ENCODE results near the gene SYCE1L.
"Not testable (repeated sequence)": the region's sequence is repeated elsewhere in the genome, so short reads cannot be mapped to it uniquely, and the experiment has no call there.

SYCE1L gene

DNA sequence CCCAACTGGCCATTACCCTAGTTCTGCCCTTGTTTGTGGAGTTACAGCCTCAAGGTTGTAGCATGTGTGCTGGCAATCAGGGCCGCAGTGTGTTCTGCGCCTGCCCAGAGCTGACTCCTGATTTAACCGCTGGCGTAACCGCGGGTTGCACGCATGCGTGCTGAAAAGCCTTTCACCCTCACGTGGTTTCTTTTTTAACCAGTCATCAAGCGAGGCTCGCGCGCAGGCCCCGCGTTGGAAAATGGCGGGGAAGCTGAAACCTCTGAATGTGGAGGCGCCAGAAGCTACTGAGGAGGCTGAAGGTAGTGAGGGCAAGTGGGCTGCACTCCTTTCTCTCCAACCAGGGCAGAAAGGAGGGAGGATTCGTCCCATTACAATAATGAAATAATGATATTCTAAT is at the start of gene SYCE1L:
TSS of gene SYCE1L (plus strand) at position 198 of the 400 bp plus-strand sequence. CDS start at position 242, 44 bp downstream.
- DNase-seq (ENCODE audit: low spot score): no peak

- DNase-seq (ENCODE audit: low spot score): no peak
These were observed 41.7 kb upstream of the SYCE1L start for GRCh38 chr16:77157346-77158058.

DNA sequence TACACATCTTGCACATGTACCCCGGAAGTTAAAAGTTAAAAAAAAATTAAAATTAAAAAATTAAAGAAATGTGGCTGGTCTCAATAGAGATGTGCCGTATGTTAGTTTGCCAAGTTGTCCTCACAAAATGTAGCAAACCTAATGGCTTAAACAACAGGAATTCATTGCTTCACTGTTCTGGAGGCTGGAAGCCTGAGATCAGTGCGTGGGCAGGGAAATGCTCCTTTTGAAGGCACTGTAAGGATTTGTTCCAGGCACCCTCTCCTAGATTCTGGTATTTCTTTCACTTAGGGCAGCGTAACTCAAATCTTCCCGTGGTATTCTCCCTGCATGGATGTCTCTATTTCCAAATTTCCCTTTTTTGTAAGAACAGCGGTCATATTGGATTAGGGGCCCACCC is 40.9 kb upstream of the SYCE1L start:
- DNase-seq (ENCODE audit: low spot score): no peak

DNA sequence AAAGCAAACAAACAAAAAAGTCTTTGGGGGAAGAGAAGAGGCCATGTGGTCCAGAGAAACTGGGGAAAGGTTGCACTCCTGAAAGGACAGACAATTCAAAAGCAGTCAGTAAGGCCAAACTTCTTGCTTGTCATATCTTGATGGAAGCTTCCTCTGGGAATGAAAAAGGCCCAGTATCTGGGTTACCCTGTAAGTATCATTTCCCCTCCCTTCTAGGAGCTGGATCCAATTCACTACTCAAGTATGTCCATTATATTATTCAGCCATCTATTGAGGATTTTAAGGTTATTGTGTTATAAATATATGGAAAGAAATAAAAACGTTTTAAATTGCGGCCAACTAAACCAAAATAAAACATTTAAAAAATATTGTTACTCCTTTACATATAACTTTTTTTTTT is 34.2 kb upstream of the SYCE1L start:
- no peak for DNase-seq (ENCODE audit: low spot score)

DNA sequence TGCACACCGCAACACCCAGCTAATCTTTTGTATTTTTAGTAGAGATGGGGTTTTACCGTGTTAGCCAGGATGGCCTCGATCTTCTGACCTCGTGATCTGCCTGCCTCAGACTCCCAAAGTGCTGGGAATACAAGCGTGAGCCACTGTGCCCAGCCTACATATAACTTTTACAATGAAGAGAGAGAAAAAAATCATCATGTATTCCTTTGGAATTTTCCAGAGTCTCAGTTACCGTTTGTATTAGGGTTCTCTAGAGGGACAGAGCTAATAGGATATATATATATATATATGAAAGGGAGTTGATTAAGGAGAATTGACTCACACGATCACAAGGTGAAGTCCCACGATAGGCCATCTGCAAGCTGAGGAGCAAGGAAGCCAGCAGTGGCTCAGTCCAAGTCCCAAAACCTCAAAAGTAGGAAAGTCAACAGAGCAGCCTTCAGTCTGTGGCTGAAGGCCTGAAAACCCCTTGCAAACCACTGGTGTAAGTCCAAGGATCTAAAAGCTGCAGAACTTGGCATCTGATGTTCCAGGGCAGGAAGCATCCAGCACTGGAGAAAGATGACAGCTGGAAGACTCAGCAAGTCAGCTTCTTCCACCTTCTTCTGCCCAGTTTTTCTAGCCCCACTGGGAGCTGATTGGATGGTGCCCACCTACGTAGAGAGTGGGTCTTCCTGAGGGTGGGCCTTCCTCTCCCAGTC is 33.5 kb upstream of the SYCE1L start:
- DNase-seq (ENCODE audit: low spot score): not testable (repeated sequence)

DNA sequence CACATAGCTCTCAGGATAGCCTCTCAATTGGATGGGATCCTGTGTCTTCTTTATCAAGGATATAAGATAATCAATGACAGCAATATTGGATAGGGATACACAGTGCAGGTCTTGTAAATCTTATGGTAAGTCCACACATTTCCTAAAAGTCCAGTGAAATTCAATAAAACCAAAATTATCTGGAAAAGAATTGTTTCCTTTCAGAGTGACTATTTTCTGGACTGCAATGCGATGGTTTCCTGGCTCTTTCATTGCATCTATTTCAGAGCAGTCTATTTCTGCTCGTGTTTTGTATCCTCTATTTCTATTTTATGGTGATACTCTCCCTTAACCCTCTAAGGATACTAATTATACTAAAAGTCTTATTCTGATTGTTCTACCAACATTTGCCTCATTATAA is 32.5 kb upstream of the SYCE1L start:
- DNase-seq (ENCODE audit: low spot score): no peak

GRCh38 chr16:77168901-77169300 is 30.3 kb upstream of the SYCE1L start:
- DNase-seq (ENCODE audit: low spot score): no peak

- DNase-seq (ENCODE audit: low spot score): peak; percentile 44
These were observed 29.5 kb upstream of the SYCE1L start for GRCh38 chr16:77169650-77170236.

DNA sequence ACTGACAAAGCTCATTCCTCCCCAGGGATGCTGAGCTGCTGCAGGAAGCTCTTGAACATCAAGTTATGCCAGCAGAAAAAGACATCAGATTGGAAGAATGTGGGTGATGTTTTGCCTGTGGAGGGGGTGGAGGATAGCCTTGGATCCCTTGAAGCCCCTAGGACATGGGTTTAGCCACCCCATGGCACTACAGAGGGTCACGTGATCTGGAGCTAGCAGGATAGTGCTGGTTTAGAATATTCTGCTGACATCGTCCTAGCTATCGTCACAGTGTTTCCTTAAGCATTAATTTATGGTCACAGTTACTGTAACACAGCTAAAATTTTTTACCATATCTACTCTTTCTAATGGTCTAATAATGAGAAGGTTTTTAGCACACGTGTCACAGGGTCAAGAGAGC is 28.4 kb upstream of the SYCE1L start:
- no peak for DNase-seq (ENCODE audit: low spot score)

- peak; percentile 54 for DNase-seq (ENCODE audit: low spot score)
These were observed 27.2 kb upstream of the SYCE1L start for GRCh38 chr16:77171745-77172635.

DNA sequence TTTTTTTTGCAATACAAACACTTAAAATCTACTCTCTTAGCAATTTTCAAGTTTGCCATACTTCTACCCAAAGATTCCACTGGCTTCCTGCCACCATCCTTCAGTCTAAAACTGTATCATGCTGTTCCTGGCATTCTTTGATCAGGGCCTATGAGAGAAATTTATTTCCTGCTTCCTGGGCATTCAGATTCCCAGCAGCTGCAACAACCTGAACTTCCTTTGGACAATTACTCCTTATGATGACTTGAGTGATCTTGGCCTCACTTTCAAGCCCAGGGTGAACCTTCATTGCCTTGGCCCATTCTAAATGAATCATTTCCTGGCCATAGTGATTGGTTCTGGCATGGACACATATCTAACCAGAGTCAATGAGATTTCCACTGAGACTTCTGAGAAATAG is 26.3 kb upstream of the SYCE1L start:
- DNase-seq (ENCODE audit: low spot score): no peak

DNA sequence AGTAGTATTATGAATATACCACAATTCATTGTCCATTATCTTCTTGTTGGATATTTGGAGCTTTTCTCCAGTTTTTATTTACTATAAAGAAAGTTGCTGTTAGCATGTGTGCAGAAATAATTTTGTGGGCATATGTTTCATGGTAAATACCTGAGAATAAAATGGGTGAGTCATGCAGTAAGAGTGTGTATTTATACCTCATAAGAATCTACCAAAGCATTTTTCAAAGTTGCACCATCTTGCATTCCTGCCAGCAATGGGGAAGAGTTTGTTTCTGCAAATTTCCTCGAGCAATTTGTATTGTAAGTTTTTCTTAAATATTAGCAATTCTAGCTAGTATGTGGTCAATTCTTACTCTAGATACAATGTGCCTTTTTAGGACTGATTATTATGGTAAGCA is 16.1 kb upstream of the SYCE1L start:
- DNase-seq (ENCODE audit: low spot score): no peak

DNA sequence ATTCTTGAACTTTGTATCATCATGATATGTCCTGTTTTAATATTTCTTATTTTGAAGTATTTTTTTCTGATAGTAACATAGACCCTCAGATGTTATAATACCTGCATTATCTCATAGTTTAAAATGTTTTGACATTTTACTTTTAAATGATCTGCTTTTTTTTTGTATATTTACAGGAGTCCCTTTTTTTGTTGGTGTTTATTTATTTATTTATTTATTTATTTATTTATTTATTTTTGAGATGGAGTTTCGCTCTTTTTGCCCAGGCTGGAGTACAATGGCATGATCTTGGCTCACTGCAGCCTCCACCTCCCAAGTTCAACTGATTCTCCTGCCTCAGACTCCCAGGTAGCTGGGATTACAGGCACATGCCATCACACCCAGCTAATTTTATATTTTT is 12.9 kb upstream of the SYCE1L start:
- not testable (repeated sequence) for DNase-seq (ENCODE audit: low spot score)

GRCh38 chr16:77190190-77190477 is 9.1 kb upstream of the SYCE1L start:
- no peak for DNase-seq (ENCODE audit: low spot score)

DNA sequence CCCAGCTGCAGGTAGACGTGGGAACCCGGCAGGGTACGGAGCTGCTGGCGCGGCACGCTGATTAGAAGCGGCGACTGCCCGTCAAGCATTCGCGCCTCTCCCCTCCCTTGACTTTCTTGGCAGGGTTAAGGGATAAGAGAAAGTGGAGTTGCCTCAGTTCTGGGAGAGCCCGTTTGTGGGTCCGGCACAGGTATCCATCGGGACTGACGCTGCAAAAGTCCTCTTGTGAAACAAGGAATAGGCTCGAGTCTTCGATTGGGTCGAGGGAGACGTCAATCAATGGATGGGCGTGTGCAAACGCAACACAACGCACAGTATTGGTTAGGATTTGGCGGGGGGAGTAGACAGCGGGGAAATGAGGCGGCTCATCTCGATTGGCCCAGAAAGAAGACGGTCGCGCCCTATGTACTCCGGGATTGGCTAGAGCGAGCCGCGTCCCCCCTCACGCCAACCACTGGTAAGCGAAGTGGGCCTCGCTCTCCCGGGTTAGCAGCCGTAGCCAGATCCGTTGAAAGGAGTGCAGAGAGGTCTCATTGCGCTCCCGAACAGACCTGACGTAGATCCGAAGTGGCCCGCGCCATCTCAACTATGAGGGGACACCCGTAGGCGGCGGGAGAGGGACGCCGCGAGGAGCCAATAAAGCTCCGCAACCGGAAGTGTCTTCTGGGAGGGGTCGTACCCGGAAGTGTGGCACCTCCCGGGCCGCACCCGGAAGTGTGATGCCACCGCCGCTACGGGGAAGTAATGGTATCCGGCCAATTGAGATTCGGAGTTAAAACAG is 8.5 kb upstream of the SYCE1L start, which contains the start of gene MON1B:
TSS of gene MON1B (plus strand) at position 713 of the 781 bp plus-strand sequence. CDS start 296 bp downstream, outside the sequence.
- peak; percentile 95 for DNase-seq (ENCODE audit: low spot score)

GRCh38 chr16:77191259-77191969 is 7.8 kb upstream of the SYCE1L start:
- DNase-seq (ENCODE audit: low spot score): no peak

GRCh38 chr16:77193377-77193776 is 5.8 kb upstream of the SYCE1L start:
- DNase-seq (ENCODE audit: low spot score): no peak

GRCh38 chr16:77194295-77195231 is 4.6 kb upstream of the SYCE1L start:
- DNase-seq (ENCODE audit: low spot score): no peak

GRCh38 chr16:77195411-77195810 is 3.8 kb upstream of the SYCE1L start:
- no peak for DNase-seq (ENCODE audit: low spot score)

- DNase-seq (ENCODE audit: low spot score): no peak
These were observed 1.5 kb upstream of the SYCE1L start for GRCh38 chr16:77197747-77198146.
